Activated CD4-positive, alpha-beta T cell treated with anti-CD3 and anti-CD28 coated beads for 1 hour (primary cell): ENCODE data around the gene VASN.
A peak's percentile ranks its signal among the peaks of the same experiment; 100 is the strongest.
"Not testable (repeated sequence)": the region's sequence is repeated elsewhere in the genome, so short reads cannot be mapped to it uniquely, and the experiment has no call there.

Experiments used
- DNase-seq: peaks from one replicate; pipeline ENCODE4 v3.0.0-alpha.2; 2020

The VASN gene

DNA sequence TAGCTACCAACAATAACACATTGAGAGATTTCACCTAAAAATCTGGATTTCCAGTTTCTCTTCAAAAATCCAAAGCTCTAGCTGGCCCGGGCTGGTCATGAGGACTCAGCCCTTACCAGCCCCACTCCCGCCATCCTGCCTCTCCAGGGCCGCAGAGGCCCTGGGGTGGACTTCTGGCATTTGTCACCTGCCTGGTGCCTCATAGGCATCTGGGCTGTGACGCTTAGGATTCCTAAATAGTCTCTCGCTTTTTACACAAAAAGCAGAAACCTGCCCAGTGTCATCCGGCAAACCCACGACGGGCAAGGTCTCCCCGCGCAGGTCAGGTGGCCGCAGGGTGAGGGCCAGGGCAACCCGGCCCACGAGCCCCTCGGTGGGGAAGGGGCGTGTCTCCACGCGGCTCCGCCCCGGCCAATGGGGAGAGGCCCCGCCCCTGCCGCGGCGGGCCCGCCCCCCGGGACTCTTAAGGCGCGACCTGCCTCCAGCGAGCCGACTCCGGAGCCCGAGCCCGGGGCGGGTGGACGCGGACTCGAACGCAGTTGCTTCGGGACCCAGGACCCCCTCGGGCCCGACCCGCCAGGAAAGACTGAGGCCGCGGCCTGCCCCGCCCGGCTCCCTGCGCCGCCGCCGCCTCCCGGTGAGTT, at the start of gene VASN:
VASN (plus strand) TSS at position 492 of the 644 bp plus-strand sequence. CDS start 9,030 bp downstream, outside the sequence.
- DNase-seq: peak; percentile 68

DNA sequence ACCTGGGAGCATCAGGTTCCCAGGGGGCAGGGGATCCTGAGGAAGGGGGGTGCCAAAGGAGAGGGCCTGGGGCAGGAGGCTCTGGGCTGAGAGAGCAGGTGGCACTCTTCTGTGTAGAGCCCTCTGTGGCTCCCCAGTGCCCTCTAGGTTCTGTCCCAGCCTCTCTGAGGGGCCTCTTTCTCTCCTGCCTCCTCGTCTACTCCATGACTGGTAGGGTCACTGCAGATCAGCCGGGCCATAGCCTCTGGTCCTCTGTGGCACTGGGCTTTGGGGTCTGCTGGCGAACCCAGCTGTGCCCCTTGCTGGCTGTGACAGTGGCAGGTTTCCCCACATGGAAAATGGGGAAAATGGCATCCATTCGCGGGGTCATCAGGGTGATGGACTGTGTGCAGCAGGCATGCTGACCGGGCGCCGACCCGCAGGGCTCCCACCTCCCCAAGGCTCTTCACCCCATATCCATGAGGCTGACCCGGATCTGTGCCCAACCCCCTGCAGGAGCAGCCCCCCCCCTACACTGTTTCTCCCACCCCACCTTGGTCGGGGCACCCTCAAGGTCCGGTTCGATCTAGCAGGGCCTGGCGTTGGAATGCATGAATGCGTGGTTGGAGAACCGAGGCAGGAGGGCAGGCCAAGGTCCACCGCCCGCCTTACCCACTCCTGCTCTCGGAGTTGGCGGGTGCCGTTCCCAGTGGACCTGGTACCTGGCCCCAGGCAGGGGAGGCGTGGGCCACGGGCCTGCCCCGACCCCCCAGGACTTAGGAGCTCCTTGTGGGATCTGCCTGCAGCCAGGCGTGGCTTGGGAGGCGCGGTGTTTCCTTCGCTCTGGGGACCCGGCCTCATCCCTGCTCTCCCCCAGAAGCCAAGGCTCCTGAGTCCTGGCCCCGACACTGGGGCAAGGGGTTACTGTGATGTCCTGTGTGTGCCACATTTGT, 49.3 kb upstream of the VASN start:
- DNase-seq: no peak

DNA sequence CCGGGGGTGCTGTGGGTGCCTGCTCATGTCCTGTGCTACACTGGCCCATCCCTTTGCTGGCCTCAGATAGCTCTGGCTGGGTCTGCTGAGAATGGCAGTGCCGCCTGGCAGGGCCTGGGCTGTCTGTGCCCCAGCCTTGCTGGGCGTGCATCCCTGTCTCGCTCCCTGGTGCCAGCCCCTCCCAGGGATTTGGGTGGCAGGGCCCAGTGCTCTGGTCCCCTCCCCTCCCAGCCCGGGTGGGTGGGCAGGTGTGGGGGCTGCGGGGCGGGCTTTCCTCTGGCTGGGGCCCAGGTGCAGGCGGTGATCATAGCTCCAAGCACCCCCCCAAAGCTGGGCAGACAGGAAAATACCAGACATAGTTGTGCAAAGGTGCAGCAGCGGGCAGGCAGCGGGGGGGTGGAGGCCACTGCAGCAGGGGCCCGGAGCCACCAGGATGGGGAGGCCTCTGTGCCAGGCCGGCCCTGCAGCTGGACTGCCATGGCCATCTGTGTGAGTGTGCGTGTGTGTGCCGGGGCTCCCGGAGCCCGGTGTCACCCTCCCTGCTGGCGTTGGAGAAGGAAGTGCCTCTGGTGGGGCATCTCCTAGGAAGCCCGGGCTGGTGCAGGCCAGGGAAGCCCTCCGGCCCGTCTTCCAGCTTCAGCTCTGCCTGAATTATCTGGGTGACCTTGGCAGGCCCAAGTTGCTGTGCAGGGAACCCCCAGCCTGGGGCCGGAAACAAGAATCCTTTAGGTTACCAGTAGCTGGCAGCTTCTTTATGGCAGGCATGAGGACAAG, 48.4 kb upstream of the VASN start:
- DNase-seq: no peak

DNA sequence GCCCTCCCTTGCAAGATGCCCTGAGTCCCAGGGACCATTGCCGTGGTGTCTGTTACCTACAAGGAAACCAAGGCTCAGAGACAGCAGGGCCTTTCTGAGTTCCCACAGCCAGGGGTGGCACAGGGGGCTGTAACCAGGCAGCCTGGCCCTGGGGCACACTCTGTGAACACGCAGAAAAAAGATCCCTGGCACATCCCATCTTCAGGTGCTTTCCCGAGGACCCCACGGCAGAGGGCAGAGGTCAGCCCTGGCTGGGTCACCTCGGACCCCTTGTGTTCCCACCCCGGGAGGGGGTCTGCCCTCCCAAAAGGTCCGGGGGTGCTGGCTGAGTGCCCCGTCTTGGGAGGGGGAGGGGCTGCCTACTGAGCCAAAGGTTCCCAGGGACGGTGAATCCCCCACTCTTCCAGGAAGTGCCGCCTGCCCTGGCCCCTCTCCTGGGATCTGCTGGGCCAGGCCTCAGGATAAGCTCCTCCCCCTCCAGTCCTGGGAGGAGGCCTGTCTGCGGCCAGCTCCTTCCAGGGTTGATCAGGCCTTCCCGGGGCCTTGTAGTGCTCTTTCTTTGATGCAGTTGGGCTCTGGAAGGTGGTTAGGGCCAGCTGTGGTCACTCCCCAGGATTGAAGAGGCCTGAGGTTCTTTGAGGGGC, 47.7 kb upstream of the VASN start:
- no peak for DNase-seq

DNA sequence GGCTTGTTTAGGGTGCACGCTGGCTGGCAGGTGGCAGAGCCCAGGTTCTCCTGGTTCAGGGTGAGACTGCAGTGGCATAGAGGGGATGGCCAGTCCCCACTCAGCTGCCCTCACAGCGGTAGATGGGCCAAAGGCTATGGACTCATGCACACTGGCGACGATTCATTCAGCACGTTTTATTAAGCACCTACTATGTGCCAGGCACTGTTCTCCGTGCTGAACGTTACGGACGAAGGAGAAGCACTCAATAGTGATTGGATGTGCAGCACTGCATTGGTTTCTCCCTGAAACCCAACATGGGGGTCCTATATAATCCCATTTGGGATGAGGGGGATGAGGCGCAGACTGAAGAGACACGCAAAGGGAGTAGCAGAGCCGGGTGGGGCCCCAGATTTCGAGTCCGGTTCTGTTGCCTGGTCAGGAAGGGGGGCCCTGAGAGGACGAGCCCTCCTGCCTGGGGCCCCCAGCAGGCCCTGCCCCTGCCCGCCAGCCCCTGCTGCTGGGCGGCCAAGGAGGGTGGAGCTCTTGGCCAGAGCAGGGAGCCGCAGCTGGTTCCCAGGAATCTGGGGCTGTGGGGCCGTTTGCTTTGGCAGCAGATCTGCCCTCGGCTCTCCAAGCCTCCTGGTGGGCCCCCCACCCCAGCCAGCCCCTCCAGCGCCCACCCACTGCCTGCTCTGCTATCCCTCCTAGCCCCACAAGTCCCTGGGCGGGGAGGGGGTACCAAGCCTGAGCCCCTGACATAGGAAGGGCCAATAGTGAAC, 47.0 kb upstream of the VASN start:
- no peak for DNase-seq

DNA sequence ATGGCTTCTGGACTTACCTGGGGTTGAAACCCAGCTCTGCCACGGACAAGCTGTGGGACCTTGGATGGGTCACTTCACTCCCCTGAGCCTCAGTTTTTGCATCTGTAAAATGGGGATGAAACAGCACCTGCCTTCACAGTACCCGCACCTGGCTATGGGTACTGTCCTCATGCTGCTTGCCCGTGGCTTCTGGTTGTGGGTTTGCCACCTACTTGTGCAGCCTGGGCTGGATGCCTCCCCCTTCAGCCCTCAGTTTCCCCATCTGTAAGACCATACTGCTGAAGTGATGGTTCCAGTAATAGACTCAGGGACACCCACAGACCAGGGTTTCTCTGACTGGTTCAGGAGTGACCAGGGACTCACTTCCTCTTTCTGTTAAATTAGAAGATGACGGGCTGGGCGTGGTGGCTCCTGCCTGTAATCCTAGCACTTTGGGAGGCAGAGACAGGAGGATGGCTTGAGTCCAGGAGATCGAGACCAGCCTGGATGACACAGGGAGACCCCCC, 46.3 kb upstream of the VASN start:
- DNase-seq: no peak

DNA sequence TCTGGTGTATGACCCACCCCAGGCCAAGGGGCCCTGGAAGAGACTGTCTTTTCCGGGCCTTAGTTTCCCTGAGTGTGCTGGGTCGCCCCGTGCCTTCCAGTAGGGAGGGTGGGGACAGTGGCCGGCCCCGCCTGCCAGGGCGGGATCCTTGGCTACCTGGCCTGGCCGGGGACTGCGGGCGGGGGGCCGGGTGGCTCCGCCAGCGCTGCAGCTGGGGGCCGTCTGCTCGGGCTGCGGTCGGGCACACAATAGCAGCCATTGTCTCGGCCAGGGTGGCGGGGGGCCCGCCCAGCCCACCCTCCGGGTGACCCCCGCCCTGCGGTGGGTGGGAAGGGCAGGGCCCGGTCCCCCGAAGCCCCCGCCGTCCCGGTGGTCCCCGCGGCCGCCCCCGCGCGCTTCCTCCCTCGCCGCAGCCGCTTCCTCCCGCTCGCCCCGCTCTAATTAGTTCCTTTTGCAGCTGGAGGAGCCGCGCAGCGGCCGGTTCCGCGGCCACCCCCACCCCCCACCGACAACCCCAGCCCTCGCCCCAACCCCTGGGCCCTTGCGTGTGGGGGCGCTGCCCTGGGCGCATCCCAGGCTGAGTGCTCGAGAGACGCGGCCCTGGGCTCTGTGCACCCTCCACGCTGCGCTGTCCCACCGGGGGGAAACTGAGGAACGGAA, 44.1 kb upstream of the VASN start:
- DNase-seq: no peak

DNA sequence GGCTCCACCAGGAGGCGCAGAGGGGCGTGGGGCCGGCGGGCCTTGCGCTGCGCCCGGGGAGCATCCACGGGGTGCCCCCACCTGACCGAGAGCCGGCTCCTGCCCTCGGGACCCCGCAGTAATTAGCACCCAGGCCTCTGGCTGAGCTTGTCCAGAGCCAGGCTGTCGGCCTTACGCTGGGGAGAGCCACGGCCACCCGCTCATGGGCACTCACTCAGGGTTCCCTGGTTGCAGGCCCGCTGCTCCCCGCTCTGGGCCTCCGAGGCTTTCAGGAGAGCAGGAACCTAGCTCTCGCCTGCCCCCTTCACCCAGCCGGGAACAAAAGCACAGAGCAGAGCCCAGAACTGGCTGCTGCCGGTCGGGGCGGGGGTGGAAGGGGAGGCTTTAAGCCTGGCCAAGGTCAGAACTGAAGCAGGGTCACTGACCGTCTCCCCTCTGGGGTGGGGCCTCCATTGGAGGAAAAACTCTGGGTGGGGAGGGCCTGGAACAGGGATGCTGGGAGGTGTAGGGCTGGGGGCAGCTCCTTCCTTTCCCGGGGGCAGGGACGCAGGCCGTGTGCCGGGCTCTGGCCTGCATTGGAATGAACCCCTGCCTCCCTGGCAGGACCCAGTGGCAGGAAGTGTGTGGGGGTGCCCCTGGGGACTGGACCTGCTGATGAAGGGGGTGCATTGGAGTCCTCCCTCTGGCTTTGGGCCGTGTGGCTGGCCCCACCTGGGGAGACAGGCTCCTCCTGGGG, 43.4 kb upstream of the VASN start:
- peak; percentile 44 for DNase-seq

DNA sequence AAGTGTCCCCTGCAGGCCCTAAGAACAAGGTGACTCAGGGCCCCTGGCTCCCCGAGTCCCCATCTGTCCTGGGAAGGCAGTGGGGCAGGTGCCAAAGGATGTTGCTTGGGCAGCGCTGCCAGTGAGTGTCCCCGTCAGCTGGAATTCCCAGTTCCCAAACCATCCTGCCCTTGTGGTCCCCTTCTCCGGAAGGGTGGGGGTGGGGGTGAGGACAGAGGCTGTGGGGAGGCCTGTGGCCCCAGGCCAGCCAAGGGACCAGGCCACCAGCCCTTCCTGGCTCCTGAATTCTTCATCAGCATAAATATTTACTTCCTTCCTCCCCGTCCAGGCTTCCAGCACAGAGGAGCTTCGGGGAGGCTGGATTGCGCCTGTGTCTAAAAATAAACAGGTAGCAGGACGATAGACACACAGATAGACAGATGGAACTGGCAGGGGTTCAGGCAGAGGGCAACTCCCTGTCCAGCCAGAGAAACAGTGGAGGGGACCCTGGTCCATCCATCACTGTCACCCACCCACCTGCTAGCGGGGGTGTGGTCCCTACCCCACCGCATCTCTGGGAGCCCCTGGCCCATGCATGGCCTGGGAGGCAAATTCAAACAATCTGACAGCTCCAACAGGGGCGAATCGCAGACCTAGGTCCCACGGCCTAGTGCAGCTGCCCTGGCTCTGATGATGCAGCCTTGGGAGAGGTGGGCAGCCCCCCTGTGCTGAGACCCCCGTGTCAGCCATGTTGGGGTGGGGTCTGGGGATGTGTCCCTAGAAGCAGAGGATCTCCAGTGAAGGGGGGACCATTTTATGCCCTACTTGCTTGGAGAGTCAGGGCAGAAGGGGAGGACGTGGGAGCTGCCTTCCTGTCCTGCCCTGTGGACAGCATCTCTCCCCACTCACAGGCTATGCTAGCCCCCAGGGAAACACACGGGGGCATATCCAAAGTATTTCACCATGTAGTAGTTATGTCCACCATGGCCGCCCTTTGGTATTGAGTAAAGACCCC, 42.6 kb upstream of the VASN start:
- no peak for DNase-seq

DNA sequence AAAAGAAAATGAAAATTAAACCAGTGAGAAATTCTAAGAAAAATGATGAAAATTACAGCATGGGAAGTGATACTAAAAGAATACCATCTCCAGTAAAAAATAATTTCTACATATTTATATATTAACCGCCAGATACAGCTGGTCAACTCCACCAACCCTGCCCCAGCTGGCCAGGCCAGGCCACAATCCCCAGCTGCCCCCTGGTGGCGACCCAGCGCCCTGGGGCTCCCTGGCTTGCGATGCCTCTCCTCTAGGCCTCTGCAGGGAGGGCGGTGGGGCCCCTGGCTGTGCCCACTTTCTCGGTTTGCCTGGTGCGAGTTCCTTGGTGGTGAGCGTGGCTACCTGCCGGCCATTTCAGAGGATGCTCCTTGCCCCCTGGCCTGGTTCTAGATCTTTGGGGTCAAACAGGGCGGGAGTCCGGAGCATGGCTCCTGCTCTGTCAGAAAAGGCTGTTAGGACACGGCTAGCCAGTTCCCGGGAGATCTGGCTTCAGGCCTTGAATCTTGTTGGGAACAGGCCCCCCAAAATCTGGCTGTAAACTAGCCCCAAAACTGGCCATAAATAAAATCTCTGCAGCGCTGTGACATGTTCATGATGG, 41.3 kb upstream of the VASN start:
- peak; percentile 57 for DNase-seq

DNA sequence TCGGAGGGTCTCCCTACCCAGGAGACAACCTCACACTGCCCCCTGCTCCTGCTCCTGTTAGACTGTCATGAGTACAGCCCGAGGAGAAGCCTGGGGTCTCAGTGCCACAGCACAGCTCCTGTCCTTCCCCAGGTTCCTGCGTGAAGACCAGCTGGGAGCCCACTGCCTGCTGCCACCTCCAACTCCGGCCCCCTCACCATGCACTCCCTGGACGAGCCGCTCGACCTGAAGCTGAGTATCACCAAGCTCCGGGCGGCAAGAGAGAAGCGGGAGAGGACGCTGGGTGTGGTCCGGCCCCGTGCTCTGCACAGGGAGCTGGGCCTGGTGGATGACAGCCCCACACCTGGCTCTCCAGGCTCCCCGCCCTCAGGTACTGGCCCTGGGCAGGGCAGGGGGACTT, 39.6 kb upstream of the VASN start:
- DNase-seq: no peak

DNA sequence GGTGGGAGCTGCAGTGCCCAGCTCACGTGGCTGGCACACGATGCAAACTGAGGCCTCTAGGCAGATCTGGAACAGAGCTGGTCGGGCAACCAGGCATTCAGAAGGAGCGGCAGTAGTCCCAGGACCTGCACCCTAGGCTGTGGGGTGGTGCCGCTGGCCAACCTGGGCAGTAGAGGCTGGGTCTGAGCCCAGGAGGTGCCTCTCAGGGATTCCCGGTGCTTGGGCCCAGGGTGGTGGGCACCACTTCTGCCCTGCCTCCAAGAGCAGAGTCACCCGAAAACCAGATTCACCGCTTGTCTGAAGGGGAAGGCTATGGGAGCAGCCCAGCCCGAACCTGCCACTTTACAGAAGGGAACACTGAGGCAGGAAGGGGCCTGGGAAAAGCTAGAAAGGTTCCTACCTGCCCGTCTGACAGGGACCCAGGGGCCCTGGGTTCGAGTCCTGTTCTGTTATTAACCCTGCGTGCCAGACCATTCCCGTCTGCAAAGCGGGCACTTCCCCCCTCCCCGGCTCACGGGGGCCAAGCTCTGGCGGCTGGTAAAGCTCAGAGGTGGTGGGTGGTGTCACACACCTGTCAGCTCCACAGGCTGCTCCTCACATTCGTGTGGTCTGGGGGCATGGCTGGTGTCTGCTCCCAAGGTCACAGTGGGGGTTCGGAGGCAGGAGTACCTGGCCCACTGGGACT, 38.9 kb upstream of the VASN start:
- DNase-seq: no peak

DNA sequence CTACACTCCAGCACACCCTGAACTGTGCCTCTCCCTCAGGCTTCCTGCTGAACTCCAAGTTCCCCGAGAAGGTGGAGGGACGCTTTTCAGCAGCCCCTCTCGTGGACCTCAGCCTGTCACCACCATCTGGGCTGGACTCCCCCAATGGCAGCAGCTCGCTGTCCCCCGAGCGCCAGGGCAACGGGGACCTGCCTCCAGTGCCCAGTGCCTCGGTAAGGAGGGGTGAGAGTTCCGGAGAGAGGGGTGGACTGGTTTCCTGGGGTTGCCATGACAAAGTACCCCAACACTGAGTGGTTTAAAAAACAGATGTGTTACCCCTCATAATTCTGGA, 38.4 kb upstream of the VASN start:
- no peak for DNase-seq

DNA sequence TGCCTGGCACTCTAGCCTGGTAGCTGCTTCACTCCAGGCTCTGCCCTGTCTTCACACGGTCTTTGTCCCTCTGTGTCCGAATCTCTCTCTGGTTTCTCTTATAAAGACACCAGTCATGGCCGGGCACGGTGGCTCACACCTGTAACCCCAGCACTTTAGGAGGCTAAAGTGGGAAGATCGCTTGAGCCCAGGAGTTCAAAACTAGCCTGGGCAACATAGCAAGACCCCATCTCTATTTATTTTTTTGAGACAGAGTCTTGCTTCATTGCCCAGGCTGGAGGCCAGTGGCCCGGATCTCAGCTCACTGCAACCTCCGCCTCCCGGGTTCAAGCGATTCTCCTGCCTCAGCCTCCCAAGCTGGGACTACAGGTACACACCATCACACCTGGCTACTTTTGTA, 37.9 kb upstream of the VASN start:
- not testable (repeated sequence) for DNase-seq

DNA sequence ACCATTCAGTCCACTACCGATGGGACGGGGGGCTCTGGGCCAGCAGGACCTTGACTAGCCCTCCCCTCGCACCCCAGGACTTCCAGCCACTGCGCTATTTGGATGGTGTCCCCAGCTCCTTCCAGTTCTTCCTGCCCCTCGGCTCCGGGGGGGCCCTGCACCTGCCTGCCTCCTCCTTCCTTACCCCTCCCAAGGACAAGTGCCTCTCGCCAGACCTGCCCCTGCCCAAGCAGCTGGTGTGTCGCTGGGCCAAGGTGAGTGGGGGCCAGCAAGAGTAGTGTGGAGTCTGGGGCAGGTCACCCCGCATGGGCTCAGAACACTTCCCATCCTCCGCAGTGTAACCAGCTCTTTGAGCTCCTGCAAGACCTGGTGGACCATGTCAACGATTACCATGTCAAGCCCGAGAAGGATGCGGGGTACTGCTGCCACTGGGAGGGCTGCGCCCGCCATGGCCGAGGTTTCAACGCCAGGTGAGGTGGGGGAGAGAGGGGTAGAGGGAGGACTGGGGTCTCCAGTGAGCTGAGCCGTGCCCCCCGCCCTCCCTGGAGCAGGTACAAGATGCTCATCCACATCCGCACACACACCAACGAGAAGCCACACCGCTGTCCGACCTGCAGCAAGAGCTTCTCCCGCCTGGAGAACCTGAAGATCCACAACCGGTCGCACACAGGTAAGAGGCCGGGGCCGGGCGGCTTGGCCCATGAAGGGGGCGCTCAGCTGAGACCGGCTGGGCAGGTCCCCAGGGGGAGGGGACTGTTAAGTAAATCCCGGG, 36.7 kb upstream of the VASN start:
- DNase-seq: no peak

DNA sequence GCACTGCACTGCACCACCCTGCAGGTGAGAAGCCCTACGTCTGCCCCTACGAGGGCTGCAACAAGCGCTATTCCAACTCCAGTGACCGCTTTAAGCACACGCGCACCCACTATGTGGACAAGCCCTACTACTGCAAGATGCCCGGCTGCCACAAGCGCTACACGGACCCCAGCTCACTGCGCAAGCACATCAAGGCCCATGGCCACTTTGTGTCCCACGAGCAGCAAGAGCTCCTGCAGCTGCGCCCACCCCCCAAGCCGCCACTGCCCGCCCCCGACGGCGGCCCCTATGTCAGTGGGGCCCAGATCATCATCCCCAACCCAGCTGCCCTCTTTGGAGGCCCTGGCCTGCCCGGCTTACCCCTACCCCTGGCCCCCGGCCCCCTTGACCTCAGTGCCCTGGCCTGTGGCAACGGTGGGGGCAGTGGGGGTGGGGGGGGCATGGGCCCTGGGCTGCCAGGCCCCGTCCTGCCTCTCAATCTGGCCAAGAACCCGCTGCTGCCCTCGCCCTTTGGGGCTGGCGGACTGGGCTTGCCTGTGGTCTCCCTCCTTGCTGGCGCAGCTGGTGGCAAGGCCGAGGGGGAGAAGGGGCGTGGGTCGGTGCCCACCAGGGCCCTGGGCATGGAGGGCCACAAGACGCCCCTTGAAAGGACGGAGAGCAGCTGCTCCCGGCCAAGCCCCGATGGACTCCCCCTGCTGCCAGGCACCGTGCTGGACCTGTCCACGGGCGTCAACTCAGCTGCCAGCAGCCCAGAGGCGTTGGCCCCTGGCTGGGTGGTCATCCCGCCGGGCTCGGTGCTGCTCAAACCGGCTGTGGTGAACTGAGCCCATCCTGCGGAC, 34.7 kb upstream of the VASN start:
- DNase-seq: no peak
